Mesendoderm (in vitro differentiated cells): ENCODE measurements around the gene CMTM2.

Source experiments
- DNase-seq: peaks from one replicate; pipeline ENCODE4 v3.0.0; 2013
- H2AK5ac ChIP-seq: 2 replicates; pipeline ENCODE4 v1.6.1; 2013; ENCODE audit warnings: low read length, inconsistent platforms
- H2BK120ac ChIP-seq: 2 replicates; pipeline ENCODE4 v1.6.1; 2013; ENCODE audit warnings: low read depth, mild to moderate bottlenecking, low read length, moderate library complexity, mixed read lengths
- H2BK15ac ChIP-seq: replicated peaks from 2 replicates; pipeline ENCODE4 v1.6.1; 2013; ENCODE audit warnings: low read depth, mild to moderate bottlenecking, moderate library complexity
- H2BK5ac ChIP-seq: 2 replicates; pipeline ENCODE4 v1.6.1; 2013; ENCODE audit warnings: low read length, inconsistent platforms
- H3K18ac ChIP-seq: 2 replicates; pipeline ENCODE4 v1.6.1; 2013; ENCODE audit warnings: mild to moderate bottlenecking, low read length, mixed read lengths
- H3K23ac ChIP-seq: one replicate; pipeline ENCODE4 v1.6.1; 2013; ENCODE audit warnings: low read length
- H3K27ac ChIP-seq: 2 replicates; pipeline ENCODE4 v1.5.1; 2013; ENCODE audit warnings: low read depth, mild to moderate bottlenecking, inconsistent platforms, low read length, moderate library complexity
- H3K27me3 ChIP-seq: 2 replicates; pipeline ENCODE4 v1.6.1; 2013; ENCODE audit warnings: low read length, control low read depth, mild to moderate bottlenecking, inconsistent platforms; ENCODE audit not compliant: insufficient read depth, poor library complexity
- H3K36me3 ChIP-seq: 2 replicates; pipeline ENCODE4 v1.6.1; 2013; ENCODE audit warnings: low read length, inconsistent platforms; ENCODE audit not compliant: control insufficient read depth, insufficient read depth
- H3K4ac ChIP-seq: one replicate; pipeline ENCODE4 v1.6.1; 2013; ENCODE audit warnings: low read depth, mild to moderate bottlenecking, low read length, moderate library complexity
- H3K4me1 ChIP-seq: 2 replicates; pipeline ENCODE4 v1.6.1; 2013; ENCODE audit warnings: low read depth, low read length, inconsistent platforms; ENCODE audit not compliant: control insufficient read depth
- H3K4me2 ChIP-seq: 2 replicates; pipeline ENCODE4 v1.6.1; 2013; ENCODE audit warnings: low read length
- H3K4me3 ChIP-seq: 2 replicates; pipeline ENCODE4 v1.5.1; 2013; ENCODE audit warnings: mild to moderate bottlenecking, low read length
- H3K56ac ChIP-seq: one replicate; pipeline ENCODE4 v1.6.1; 2013; ENCODE audit warnings: low read length
- H3K79me1 ChIP-seq: 2 replicates; pipeline ENCODE4 v1.6.1; 2013; ENCODE audit warnings: low read length, inconsistent platforms
- H3K79me2 ChIP-seq: 2 replicates; pipeline ENCODE4 v1.6.1; 2013; ENCODE audit warnings: mild to moderate bottlenecking, low read length; ENCODE audit not compliant: control insufficient read depth, insufficient read depth
- H3K9ac ChIP-seq: 2 replicates; pipeline ENCODE4 v1.6.1; 2013; ENCODE audit warnings: low read length, inconsistent platforms
- H4K5ac ChIP-seq: one replicate; pipeline ENCODE4 v1.6.1; 2013; ENCODE audit warnings: low read length
- H4K8ac ChIP-seq: one replicate; pipeline ENCODE4 v1.6.1; 2013; ENCODE audit warnings: low read depth, mild to moderate bottlenecking, control low read depth, low read length, moderate library complexity
- WGBS: extraction: QIAGEN DNeasy Blood & Tissue Kit; methylation state at CpG from one replicate; pipeline ENCODE4 v1.1.7; 2013; ENCODE audit warnings: low lambda C conversion rate, missing lambda C conversion rate; ENCODE audit not compliant: insufficient coverage; ENCODE audit errors: extremely low coverage; 5-methylcytosine and 5-hydroxymethylcytosine counted together

Gene CMTM2

DNA sequence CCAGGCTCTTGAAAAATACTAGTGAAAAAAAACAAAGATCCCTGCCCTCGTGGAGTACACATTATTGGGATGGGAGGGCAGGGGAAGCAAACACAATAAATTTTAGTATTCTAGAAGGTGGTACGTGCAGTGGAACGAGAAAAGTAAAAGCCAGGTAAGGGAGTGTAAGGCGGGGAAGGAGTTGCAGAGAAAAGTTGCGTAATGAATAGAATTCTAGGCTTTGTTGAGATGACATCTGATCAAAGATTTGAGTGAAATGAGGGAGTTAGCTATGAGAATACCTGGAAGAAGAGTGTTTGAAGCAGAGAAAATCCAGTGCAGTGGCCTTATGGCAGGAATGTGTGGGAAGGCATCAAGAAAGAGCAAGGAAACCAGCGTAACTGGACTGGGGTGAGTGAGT, 24.8 kb upstream of the CMTM2 start:
- Histone ChIP-seq H3K9ac (no peak overlapping the region), H4K5ac (no peak overlapping the region), H3K79me2 (no peaks in the 10 kb centered on the region), H4K8ac (no peak overlapping the region), H2AK5ac (no peak overlapping the region), H3K4me1 (no peaks in the 10 kb centered on the region), H3K79me1 (no peaks in the 10 kb centered on the region), H3K4ac (no peak overlapping the region), H3K36me3 (no peaks in the 10 kb centered on the region), H2BK120ac (no peak overlapping the region), H3K56ac (no peak overlapping the region), H2BK15ac (no peak overlapping the region), H3K27me3 (no peaks in the 10 kb centered on the region), H3K4me3 (no peak overlapping the region), H3K27ac (no peak overlapping the region), H3K23ac (no peak overlapping the region), H3K4me2 (no peak overlapping the region), H2BK5ac (no peak overlapping the region), H3K18ac (no peak overlapping the region)
- no peak for DNase-seq
- WGBS, result 100% methylated on average over 2 of the region's 6 CpGs

DNA sequence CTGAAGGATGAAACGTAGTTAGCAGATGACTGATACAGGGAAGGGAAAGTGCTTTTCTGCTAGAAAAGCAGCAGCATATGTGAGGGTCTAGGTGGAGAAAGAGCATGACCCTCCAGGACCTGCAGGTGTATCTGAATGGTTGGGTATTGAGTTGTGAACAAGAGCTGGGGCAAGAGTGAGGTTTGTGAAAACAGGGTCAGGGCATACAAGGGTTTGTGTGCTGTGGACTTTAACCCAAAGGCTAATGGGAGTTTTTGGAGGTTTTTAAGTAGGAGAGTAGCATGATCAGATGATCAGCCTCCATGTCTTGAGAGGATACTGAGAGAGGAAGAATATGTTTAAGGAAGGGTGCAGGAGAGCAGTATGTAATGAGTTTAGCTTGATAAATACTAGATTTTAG, 19.2 kb upstream of the CMTM2 start:
- Histone ChIP-seq H2AK5ac (no peak overlapping the region), H3K36me3 (no peaks in the 10 kb centered on the region), H2BK5ac (no peak overlapping the region), H3K27me3 (no peaks in the 10 kb centered on the region), H4K8ac (no peak overlapping the region), H3K9ac (no peak overlapping the region), H3K18ac (no peak overlapping the region), H3K79me1 (no peaks in the 10 kb centered on the region), H3K4me2 (no peak overlapping the region), H3K23ac (no peak overlapping the region), H3K79me2 (no peaks in the 10 kb centered on the region), H3K27ac (no peak overlapping the region), H3K4ac (no peak overlapping the region), H2BK15ac (no peak overlapping the region), H2BK120ac (no peak overlapping the region), H4K5ac (no peak overlapping the region), H3K4me1 (no peaks in the 10 kb centered on the region), H3K56ac (no peak overlapping the region), H3K4me3 (no peak overlapping the region)
- WGBS, result no CpG with 5 or more reads among the region's 1 CpG
- DNase-seq, result no peak

DNA sequence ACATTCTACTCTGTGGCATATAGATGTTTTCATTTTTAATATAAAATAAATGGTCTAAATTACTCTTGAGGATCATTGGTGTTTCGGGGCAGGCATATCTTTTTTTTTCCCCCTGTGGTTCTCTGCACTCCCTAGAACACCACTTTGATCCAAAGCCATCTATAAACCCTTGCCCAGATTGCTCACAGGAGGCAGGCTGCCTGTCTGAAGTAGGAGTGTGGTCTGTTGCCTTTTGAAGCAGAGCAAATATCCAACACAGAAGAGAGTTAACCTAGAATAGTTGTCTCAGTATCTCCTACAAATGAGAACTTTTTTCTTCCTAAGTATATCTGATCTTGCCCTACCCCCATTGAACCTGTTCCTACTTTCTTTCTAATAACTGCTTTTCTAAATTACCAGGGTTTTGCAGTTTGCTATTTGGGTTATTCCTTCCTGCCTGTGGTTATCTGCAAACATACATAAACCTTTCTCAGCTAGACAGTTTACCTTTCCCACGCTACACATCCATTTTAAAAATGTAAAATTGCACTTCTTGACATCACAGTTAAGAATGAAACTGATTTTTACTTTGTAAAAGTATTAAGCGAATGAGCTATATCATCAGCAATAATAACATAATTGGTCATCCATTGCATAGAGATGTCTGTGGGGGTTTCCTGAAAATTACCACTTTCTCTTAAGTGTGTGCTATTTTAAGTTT, 17.7 kb upstream of the CMTM2 start:
- no peak overlapping the region for H3K4ac ChIP-seq
- H3K4me2 ChIP-seq, result no peak overlapping the region
- H4K5ac ChIP-seq, result no peak overlapping the region
- H3K56ac ChIP-seq, result no peak overlapping the region
- H3K36me3 ChIP-seq, result no peaks in the 10 kb centered on the region
- H3K79me2 ChIP-seq, result no peaks in the 10 kb centered on the region
- H3K23ac ChIP-seq, result no peak overlapping the region
- no peaks in the 10 kb centered on the region for H3K27me3 ChIP-seq
- no peak overlapping the region for H2BK120ac ChIP-seq
- no peak overlapping the region for H3K18ac ChIP-seq
- H3K79me1 ChIP-seq, result no peaks in the 10 kb centered on the region
- no peak overlapping the region for H4K8ac ChIP-seq
- no peak overlapping the region for H3K4me3 ChIP-seq
- WGBS, result no CpG with 5 or more reads among the region's 3 CpGs
- H2AK5ac ChIP-seq, result no peak overlapping the region
- DNase-seq, result no peak
- no peak overlapping the region for H3K27ac ChIP-seq
- no peaks in the 10 kb centered on the region for H3K4me1 ChIP-seq
- H2BK15ac ChIP-seq, result no peak overlapping the region
- H2BK5ac ChIP-seq, result no peak overlapping the region
- no peak overlapping the region for H3K9ac ChIP-seq

DNA sequence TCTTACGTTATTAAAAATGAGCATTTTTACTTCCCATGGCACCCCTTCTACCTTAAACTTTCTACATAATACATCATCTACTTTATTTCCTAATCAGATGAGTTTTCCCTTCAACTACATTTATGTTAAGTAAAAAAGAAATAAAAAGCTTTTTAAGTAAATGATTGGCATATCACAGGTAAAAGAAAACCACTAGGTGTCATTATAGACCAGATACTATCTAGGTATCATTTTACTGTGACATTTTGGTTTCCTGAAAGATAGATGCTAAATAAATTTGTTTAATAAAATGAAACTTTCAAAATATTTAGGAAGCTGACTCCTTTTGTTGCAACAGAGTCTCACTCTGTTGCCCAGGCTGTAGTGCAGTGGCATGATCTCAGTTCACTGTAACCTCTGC, 16.9 kb upstream of the CMTM2 start:
- H4K5ac ChIP-seq, result no peak overlapping the region
- no peak overlapping the region for H3K4me2 ChIP-seq
- no peak overlapping the region for H4K8ac ChIP-seq
- H3K27ac ChIP-seq, result no peak overlapping the region
- H2AK5ac ChIP-seq, result no peak overlapping the region
- DNase-seq, result no peak
- H3K36me3 ChIP-seq, result no peaks in the 10 kb centered on the region
- H3K56ac ChIP-seq, result no peak overlapping the region
- H2BK5ac ChIP-seq, result no peak overlapping the region
- H2BK120ac ChIP-seq, result no peak overlapping the region
- 100% methylated on average over 1 of the region's 1 CpG for WGBS
- no peaks in the 10 kb centered on the region for H3K79me2 ChIP-seq
- no peak overlapping the region for H3K9ac ChIP-seq
- no peak overlapping the region for H3K4ac ChIP-seq
- H3K23ac ChIP-seq, result no peak overlapping the region
- H3K79me1 ChIP-seq, result no peaks in the 10 kb centered on the region
- H3K4me3 ChIP-seq, result no peak overlapping the region
- H3K27me3 ChIP-seq, result no peaks in the 10 kb centered on the region
- no peaks in the 10 kb centered on the region for H3K4me1 ChIP-seq
- H3K18ac ChIP-seq, result no peak overlapping the region
- H2BK15ac ChIP-seq, result no peak overlapping the region

DNA sequence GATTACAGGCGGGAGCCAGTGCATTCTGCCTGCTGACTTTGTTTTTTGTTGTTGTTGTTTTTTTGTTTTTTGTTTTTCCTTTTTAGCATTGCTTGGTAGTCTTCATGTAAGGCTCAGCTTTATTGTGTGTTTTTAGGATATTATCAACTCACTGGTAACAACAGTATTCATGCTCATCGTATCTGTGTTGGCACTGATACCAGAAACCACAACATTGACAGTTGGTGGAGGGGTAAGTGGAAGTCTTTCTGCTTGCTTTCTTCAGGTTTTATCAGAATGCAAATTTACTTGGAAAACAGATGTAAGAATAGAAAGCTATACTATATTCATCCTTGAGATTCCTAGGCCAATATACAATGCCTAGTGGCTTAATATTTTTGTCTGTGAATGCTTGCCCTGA, 16.3 kb upstream of the CMTM2 start:
- Histone ChIP-seq H3K4me1 (no peaks in the 10 kb centered on the region), H3K79me1 (no peaks in the 10 kb centered on the region), H3K36me3 (no peaks in the 10 kb centered on the region), H3K4me2 (no peak overlapping the region), H3K4me3 (no peak overlapping the region), H3K4ac (no peak overlapping the region), H3K18ac (no peak overlapping the region), H4K5ac (no peak overlapping the region), H3K23ac (no peak overlapping the region), H3K9ac (no peak overlapping the region), H2AK5ac (no peak overlapping the region), H2BK15ac (no peak overlapping the region), H3K56ac (no peak overlapping the region), H4K8ac (no peak overlapping the region), H3K79me2 (no peaks in the 10 kb centered on the region), H3K27me3 (no peaks in the 10 kb centered on the region), H2BK5ac (no peak overlapping the region), H2BK120ac (no peak overlapping the region), H3K27ac (no peak overlapping the region)
- no peak for DNase-seq
- WGBS, result no CpG with 5 or more reads among the region's 2 CpGs
